Heart left ventricle (tissue), 16 donors: ENCODE measurements around the gene PCP4. TPM values are rescaled to one million over a fixed set of nuclear protein-coding genes. Genes with fewer than 3 reads are reported as not detected.
A peak's percentile ranks its signal among the peaks of the same experiment; 100 is the strongest.

Experiments used
- ATAC-seq, 4 donors: fragments of 200-7000 bp; cut with Tn5 transposase; one replicate each; pipeline ENCODE4 v1.9.1; 2020 to 2022; ENCODE audit warnings: moderate library complexity in 4 of 4, mild to moderate bottlenecking in 3 of 4, moderate number of reproducible peaks in 1 of 4
- DNase-seq, 5 donors: peaks; one replicate each; pipeline ENCODE4 v3.0.0-alpha.2; 2020
- H3K27ac ChIP-seq, 12 donors: fragments of 200-600 bp; sonication (generic) in 4 of 12; one replicate each; pipeline versions ENCODE4 v1.5.0 to v1.8.0; 2016 to 2022; ENCODE audit warnings: mild to moderate bottlenecking in 2 of 12
- H3K27me3 ChIP-seq, 9 donors: fragments of 200-600 bp; sonication (generic) in 2 of 9; one replicate each; pipeline versions ENCODE4 v1.5.1 to v1.8.0; 2016 to 2022; ENCODE audit warnings: mild to moderate bottlenecking in 3 of 9
- H3K36me3 ChIP-seq, 9 donors: fragments of 200-600 bp; sonication (generic) in 2 of 9; one replicate each; pipeline versions ENCODE4 v1.5.0 to v1.8.0; 2018 to 2022; ENCODE audit warnings: mild to moderate bottlenecking in 2 of 9
- H3K4me1 ChIP-seq, 12 donors: fragments of 200-600 bp; sonication (generic) in 4 of 12; one replicate each; pipeline versions ENCODE4 v1.5.0 to v1.8.0; 2016 to 2022; ENCODE audit warnings: mild to moderate bottlenecking in 3 of 12
- H3K4me3 ChIP-seq, 12 donors: fragments of 200-600 bp; sonication (generic) in 4 of 12; one replicate each; pipeline versions ENCODE4 v1.5.0 to v1.8.0; 2017 to 2022; ENCODE audit warnings: mild to moderate bottlenecking in 9 of 12, moderate library complexity in 4 of 12
- H3K9me3 ChIP-seq, 12 donors: fragments of 200-600 bp; sonication (generic) in 4 of 12; one replicate each; pipeline versions ENCODE4 v1.5.0 to v1.8.0; 2016 to 2022; ENCODE audit warnings: mild to moderate bottlenecking in 1 of 12
- CTCF ChIP-seq, 12 donors: fragments of 200-600 bp; sonication (generic) in 4 of 12; IDR thresholded peaks; one replicate each; pipeline versions ENCODE4 v1.5.0 to v1.8.0; 2018 to 2022; ENCODE audit warnings: antibody characterized with exemption in 12 of 12, mild to moderate bottlenecking in 5 of 12
- POLR2A ChIP-seq, 2 donors: fragments of 450-650 bp; IDR thresholded peaks; one replicate each; pipeline ENCODE4 v1.6.1; 2017; ENCODE audit warnings: antibody characterized with exemption in 2 of 2, mild to moderate bottlenecking in 2 of 2, moderate library complexity in 2 of 2
- WGBS, 4 donors: extraction: QIAGEN DNeasy Blood & Tissue Kit in 2 of 4; methylation state at CpG; one replicate each; pipeline versions ENCODE4 v1.1.5 to v1.1.7; 2013 to 2018; 5-methylcytosine and 5-hydroxymethylcytosine counted together
- intact Hi-C, 10 donors: fragments of 100-400 bp; cut with DNase I; formaldehyde crosslinking; loops; one replicate each; pipeline versions ENCODE4 v1.11.1 to v1.14.2; 2022
- polyA plus RNA-seq, 2 donors: library from polyadenylated mRNA; stranded (reverse); fragments of 200-250 nt; gene quantifications; one replicate each; pipeline ENCODE4 v1.2.3, GENCODE V29; 2013
- total RNA-seq, 9 donors: library from RNA; depleted of rRNA in 2 of 9; stranded (reverse); fragments of >200 nt in 2 of 9; fragmentation: NEBNext Ultra II Directional in 3 of 9; extraction: Animal tissue kit (Norgen Biotek cat#: 25700) in 3 of 9; gene quantifications; one replicate each; pipeline versions ENCODE4 v1.1.0 to v1.2.4, GENCODE V29; 2016 to 2023
- donor health status: ischemic (EF 13 %, LVEDD 7.1; RV severe dilation, severe dysfunction).
- donor health status: healthy with polysubstance abuse.
- donor health status: DM: no; HTN: yes; CAD: no.
- donor health status: DM: no; HTN: no; CAD: no.
- donor health status: ischemic (EF 25% LVEDD 6.9; RV normal size, moderate dysfunction).
- donor health status: ischemic (EF 25% LVEDD 5.7; RV mildly dilated, moderate dysfunction).
- donor health status: healthy.
- donor health status: DM: yes; HTN: yes; CAD: no.
- donor health status: ischemic (EF 35%, LVEDD 5.7; RV mildly dilated, moderate dysfunction).
- donor health status: nonischemic (EF 11% LVEDD 7.7; RV severe dilation, severe dysfunction).
- donor health status: DM: yes; HTN: yes; CAD: no.
- donor health status: PGD.
- donor health status: ischemic (EF 29% LVEDD 5.4; RV normal size, mild dysfunction).
- donor health status: nonischemic (EF 23%, LVEDD 6.1; RV moderate dilation, normal function).

Gene PCP4
- total and polyA plus RNA-seq, 11 donors, result 0.64 to 9.6 (median 3.9) TPM

- intact Hi-C loops, result no loop called here
- no peak overlapping the region for H3K27ac ChIP-seq
- ATAC-seq, result no peak
- no peaks in the 10 kb centered on the region for H3K27me3 ChIP-seq
- no peaks in the 10 kb centered on the region for H3K9me3 ChIP-seq
- DNase-seq, result no peak
- TF ChIP-seq CTCF (IDR thresholded peaks at IDR 0.05) (no peak), POLR2A (IDR thresholded peaks at IDR 0.05) (no peak)
- no peaks in the 10 kb centered on the region for H3K36me3 ChIP-seq
- H3K4me1 ChIP-seq, result no peaks in the 10 kb centered on the region
- H3K4me3 ChIP-seq, result no peak overlapping the region
- 49 to 74% (median 64%) methylated on average over 4 of the region's 4 CpGs for WGBS, 4 donors
These were observed 32.7 kb upstream of the PCP4 start for GRCh38 chr21:39834543-39834942.

- WGBS, 4 donors, result 55 to 60% (median 60%) methylated on average over 4 of the region's 4 CpGs
- Histone ChIP-seq H3K36me3 (no peaks in the 10 kb centered on the region), H3K4me1 (no peaks in the 10 kb centered on the region), H3K9me3 (no peaks in the 10 kb centered on the region), H3K4me3 (no peak overlapping the region), H3K27ac (no peak overlapping the region), H3K27me3 (no peaks in the 10 kb centered on the region)
- TF ChIP-seq CTCF (IDR thresholded peaks at IDR 0.05), result no peak
- TF ChIP-seq POLR2A (IDR thresholded peaks at IDR 0.05), result no peak
- intact Hi-C loops, result no loop called here
- ATAC-seq (no peak), DNase-seq (no peak)
These were observed 29.3 kb upstream of the PCP4 start for GRCh38 chr21:39837861-39838359.

- WGBS, 4 donors, result 67 to 68% (median 68%) methylated on average over 11 to 22 of the region's 22 CpGs
- no peak overlapping the region for H3K4me3 ChIP-seq
- TF ChIP-seq POLR2A (IDR thresholded peaks at IDR 0.05), result no peak
- no peak for TF ChIP-seq CTCF (IDR thresholded peaks at IDR 0.05)
- H3K9me3 ChIP-seq, result no peaks in the 10 kb centered on the region
- no peaks in the 10 kb centered on the region for H3K4me1 ChIP-seq
- intact Hi-C loops, result no loop called here
- no peaks in the 10 kb centered on the region for H3K36me3 ChIP-seq
- ATAC-seq (peak in 2 of 4 donors; percentile 33 to 51), DNase-seq (peak in 2 of 5 donors; percentile 44 to 46)
- H3K27me3 ChIP-seq, result no peaks in the 10 kb centered on the region
- no peak overlapping the region for H3K27ac ChIP-seq
These were observed 26.7 kb upstream of the PCP4 start for GRCh38 chr21:39840373-39841097.

GRCh38 chr21:39842741-39843459, 24.3 kb upstream of the PCP4 start:
- Histone ChIP-seq H3K4me3 (no peak overlapping the region), H3K27ac (no peak overlapping the region), H3K27me3 (no peaks in the 10 kb centered on the region), H3K9me3 (no peaks in the 10 kb centered on the region), H3K4me1 (no peaks in the 10 kb centered on the region), H3K36me3 (no peaks in the 10 kb centered on the region)
- WGBS, 4 donors, result 82 to 90% (median 89%) methylated on average over 14 of the region's 14 CpGs
- DNase-seq (no peak), ATAC-seq (no peak)
- TF ChIP-seq POLR2A (IDR thresholded peaks at IDR 0.05) (no peak), CTCF (IDR thresholded peaks at IDR 0.05) (no peak)
- intact Hi-C loops, result no loop called here
